Measurements from ENCODE around the gene DERL2.

GRCh38 chr17:5480962-5481361, 5.0 kb downstream of the DERL2 start:
- TF ChIP-seq, protein P1, sequence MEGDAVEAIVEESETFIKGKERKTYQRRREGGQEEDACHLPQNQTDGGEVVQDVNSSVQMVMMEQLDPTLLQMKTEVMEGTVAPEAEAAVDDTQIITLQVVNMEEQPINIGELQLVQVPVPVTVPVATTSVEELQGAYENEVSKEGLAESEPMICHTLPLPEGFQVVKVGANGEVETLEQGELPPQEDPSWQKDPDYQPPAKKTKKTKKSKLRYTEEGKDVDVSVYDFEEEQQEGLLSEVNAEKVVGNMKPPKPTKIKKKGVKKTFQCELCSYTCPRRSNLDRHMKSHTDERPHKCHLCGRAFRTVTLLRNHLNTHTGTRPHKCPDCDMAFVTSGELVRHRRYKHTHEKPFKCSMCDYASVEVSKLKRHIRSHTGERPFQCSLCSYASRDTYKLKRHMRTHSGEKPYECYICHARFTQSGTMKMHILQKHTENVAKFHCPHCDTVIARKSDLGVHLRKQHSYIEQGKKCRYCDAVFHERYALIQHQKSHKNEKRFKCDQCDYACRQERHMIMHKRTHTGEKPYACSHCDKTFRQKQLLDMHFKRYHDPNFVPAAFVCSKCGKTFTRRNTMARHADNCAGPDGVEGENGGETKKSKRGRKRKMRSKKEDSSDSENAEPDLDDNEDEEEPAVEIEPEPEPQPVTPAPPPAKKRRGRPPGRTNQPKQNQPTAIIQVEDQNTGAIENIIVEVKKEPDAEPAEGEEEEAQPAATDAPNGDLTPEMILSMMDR (IDR thresholded peaks at IDR 0.05) = no peak
- no peak for TF ChIP-seq POLR2A (IDR thresholded peaks at IDR 0.05)
- TF ChIP-seq POLR2AphosphoS5 (IDR thresholded peaks at IDR 0.05; ENCODE audit: insufficient read depth in 1 of 2, low read depth in 1 of 2) = no peak
